Skeletal muscle satellite cell (primary cell): ENCODE data around the gene HMX1.

ENCODE experiments used
- H3K27me3 ChIP-seq: 2 replicates; pipeline ENCODE4 v1.7.0; 2013; ENCODE audit warnings: low read length; ENCODE audit not compliant: control insufficient read depth, insufficient read depth
- H3K36me3 ChIP-seq: 2 replicates; pipeline ENCODE4 v1.7.0; 2013; ENCODE audit warnings: mild to moderate bottlenecking, control low read depth, low read length; ENCODE audit not compliant: insufficient read depth
- H3K4me1 ChIP-seq: 2 replicates; pipeline ENCODE4 v1.7.0; 2013; ENCODE audit warnings: low read length; ENCODE audit not compliant: control insufficient read depth, insufficient read depth
- H3K4me2 ChIP-seq: 2 replicates; pipeline ENCODE4 v1.7.0; 2013; ENCODE audit warnings: mild to moderate bottlenecking, low read length
- H3K4me3 ChIP-seq: 2 replicates; pipeline ENCODE4 v1.7.0; 2013; ENCODE audit warnings: low read length
- H3K9ac ChIP-seq: 2 replicates; pipeline ENCODE4 v1.7.0; 2013; ENCODE audit warnings: mild to moderate bottlenecking, low read depth, low read length, moderate library complexity
- H3K9me3 ChIP-seq: replicated peaks from 2 replicates; pipeline ENCODE4 v1.7.0; 2013; ENCODE audit warnings: mild to moderate bottlenecking, control low read depth, low read length

HMX1 gene

GRCh38 chr4:8847764-8848163 lies 23.9 kb downstream of the HMX1 start:
- H3K4me2 ChIP-seq: no peak overlapping the region
- H3K36me3 ChIP-seq: no peaks in the 10 kb centered on the region
- no peaks in the 10 kb centered on the region for H3K9me3 ChIP-seq
- H3K9ac ChIP-seq: no peak overlapping the region
- peaks cover 6% of the 10 kb centered on the region for H3K27me3 ChIP-seq
- no peak overlapping the region for H3K4me3 ChIP-seq
- H3K4me1 ChIP-seq: no peaks in the 10 kb centered on the region

DNA sequence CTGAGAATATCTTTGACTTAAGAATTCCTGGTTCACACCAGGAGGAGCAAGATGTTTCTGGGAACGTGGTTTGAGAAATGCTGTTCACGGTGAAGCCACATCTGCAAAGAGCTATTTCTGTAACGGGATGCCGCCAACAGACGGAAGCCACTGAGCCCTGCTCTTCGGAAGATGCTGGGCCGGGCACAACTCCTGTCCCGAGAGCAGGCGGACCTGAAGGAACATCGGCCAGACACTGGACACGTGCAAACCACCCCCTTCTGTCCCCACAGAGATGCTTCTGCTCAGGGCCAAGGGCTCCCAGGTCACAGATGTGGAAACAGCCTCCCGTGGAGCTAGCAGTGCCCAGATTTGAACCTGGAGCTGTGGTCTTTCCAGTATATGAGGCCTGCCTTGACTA lies 24.3 kb downstream of the HMX1 start:
- Histone ChIP-seq H3K36me3 (no peaks in the 10 kb centered on the region), H3K9me3 (no peaks in the 10 kb centered on the region), H3K4me1 (no peaks in the 10 kb centered on the region), H3K4me2 (no peak overlapping the region), H3K27me3 (peaks cover 6% of the 10 kb centered on the region), H3K9ac (no peak overlapping the region), H3K4me3 (no peak overlapping the region)

DNA sequence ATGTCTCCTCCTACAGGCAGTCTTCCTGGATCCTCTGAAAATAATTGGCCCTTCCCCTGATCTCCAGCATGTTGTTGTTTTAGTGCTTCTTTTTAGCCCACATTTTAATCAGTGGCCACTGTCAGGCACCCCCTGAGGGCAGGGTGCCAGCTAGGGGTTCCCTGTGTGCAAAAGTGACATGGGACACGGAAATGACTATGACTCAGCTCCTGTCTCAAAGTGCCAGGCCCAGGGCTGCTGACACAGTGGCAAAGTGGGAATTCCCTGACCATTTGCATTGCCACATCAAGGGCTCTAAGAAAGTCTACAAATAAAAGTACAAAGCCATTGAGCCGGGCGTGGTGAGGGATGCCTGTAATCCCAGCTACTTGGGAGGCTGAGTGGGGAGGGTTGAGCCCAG lies 24.8 kb downstream of the HMX1 start:
- H3K4me3 ChIP-seq: no peak overlapping the region
- no peak overlapping the region for H3K9ac ChIP-seq
- no peak overlapping the region for H3K4me2 ChIP-seq
- no peaks in the 10 kb centered on the region for H3K9me3 ChIP-seq
- H3K4me1 ChIP-seq: no peaks in the 10 kb centered on the region
- no peaks in the 10 kb centered on the region for H3K36me3 ChIP-seq
- H3K27me3 ChIP-seq: peaks cover 6% of the 10 kb centered on the region

DNA sequence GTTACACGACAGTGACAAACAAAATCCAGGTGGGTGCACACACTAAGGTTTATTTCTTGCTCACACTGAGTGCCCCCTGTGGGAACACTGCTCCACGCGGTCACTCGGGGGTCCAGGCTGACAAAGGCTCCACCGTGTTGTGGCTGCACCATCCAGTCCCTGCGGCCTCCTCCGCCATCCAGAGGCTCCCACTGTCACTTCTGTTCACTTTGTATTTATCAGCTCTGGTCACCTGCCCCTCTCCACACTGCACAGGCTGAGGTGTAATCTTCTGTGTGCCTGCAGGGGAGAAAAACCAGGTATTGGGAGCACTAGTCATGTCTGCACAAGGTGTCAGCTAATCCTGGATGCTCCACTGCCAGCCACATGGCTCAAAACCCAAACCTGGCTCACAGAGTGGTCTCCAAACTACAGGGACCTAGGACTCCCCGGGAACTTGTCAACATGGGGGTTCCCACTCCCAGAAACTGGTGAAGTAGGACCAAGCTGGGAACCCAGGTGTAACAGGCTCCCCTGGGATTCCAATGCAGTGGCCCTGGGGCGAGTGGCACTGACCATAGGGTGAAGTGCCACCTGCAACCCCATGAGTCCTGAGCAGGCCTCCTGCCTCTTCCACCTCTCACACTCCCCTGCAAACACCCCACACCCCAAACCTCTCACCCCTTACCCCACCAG lies 25.5 kb downstream of the HMX1 start:
- no peak overlapping the region for H3K4me2 ChIP-seq
- no peak overlapping the region for H3K4me3 ChIP-seq
- H3K9ac ChIP-seq: no peak overlapping the region
- H3K4me1 ChIP-seq: no peaks in the 10 kb centered on the region
- H3K36me3 ChIP-seq: no peaks in the 10 kb centered on the region
- H3K9me3 ChIP-seq: no peaks in the 10 kb centered on the region
- peaks cover 6% of the 10 kb centered on the region for H3K27me3 ChIP-seq

DNA sequence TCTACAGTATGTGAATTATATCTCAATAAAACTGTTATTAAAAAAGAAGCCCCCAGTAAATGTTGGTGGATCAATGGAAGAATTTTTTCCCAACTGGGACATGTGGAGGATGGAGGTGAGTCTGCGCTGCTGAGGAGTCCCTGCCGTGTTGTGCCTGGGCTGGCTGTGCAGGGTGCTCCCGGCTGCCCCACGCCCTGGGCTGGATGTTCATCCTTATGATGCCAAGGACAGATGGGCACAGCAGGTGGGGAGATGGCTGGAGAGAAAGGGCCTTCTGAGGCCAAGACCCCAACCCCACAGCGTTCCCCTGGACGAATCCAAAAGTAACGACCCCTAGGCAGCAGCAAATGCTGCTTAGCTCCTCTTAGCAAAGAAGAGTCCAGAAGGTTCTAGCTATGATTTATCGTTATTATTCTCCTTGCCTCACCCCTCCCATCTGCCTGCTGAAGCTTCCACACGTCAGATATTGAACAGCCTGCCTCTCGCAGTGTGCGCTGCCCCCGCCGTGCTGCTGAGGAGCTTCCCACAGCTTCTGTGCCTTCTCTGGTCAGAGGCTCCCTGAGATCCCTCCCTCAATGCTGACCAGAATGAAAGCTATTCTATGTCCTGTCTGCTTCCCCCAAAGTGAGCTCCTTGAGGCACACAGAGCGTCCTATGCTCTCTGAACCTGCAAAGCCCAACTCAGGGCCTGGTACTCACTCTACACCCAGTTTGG lies 26.5 kb downstream of the HMX1 start:
- no peaks in the 10 kb centered on the region for H3K9me3 ChIP-seq
- peaks cover 6% of the 10 kb centered on the region for H3K27me3 ChIP-seq
- H3K4me3 ChIP-seq: no peak overlapping the region
- H3K36me3 ChIP-seq: no peaks in the 10 kb centered on the region
- H3K4me1 ChIP-seq: no peaks in the 10 kb centered on the region
- no peak overlapping the region for H3K4me2 ChIP-seq
- no peak overlapping the region for H3K9ac ChIP-seq

GRCh38 chr4:8843597-8843996 lies 28.0 kb downstream of the HMX1 start:
- Histone ChIP-seq H3K27me3 (peaks cover 6% of the 10 kb centered on the region), H3K9me3 (no peaks in the 10 kb centered on the region), H3K4me3 (no peak overlapping the region), H3K4me2 (no peak overlapping the region), H3K9ac (no peak overlapping the region), H3K36me3 (no peaks in the 10 kb centered on the region), H3K4me1 (no peaks in the 10 kb centered on the region)

- Histone ChIP-seq H3K9me3 (no peaks in the 10 kb centered on the region), H3K36me3 (no peaks in the 10 kb centered on the region), H3K27me3 (peaks cover 4% of the 10 kb centered on the region), H3K4me2 (no peak overlapping the region), H3K4me1 (no peaks in the 10 kb centered on the region), H3K9ac (no peak overlapping the region), H3K4me3 (no peak overlapping the region)
Observed at GRCh38 chr4:8842614-8843013, 29.0 kb downstream of the HMX1 start.

- no peak overlapping the region for H3K9ac ChIP-seq
- H3K4me3 ChIP-seq: no peak overlapping the region
- no peaks in the 10 kb centered on the region for H3K27me3 ChIP-seq
- no peaks in the 10 kb centered on the region for H3K36me3 ChIP-seq
- no peak overlapping the region for H3K4me2 ChIP-seq
- no peaks in the 10 kb centered on the region for H3K9me3 ChIP-seq
- no peaks in the 10 kb centered on the region for H3K4me1 ChIP-seq
Observed at GRCh38 chr4:8841678-8842268, 29.9 kb downstream of the HMX1 start.

- Histone ChIP-seq H3K9me3 (no peaks in the 10 kb centered on the region), H3K36me3 (no peaks in the 10 kb centered on the region), H3K4me1 (no peaks in the 10 kb centered on the region), H3K9ac (no peak overlapping the region), H3K4me2 (no peak overlapping the region), H3K27me3 (no peaks in the 10 kb centered on the region), H3K4me3 (no peak overlapping the region)
Observed at GRCh38 chr4:8840816-8841455, 30.7 kb downstream of the HMX1 start.

DNA sequence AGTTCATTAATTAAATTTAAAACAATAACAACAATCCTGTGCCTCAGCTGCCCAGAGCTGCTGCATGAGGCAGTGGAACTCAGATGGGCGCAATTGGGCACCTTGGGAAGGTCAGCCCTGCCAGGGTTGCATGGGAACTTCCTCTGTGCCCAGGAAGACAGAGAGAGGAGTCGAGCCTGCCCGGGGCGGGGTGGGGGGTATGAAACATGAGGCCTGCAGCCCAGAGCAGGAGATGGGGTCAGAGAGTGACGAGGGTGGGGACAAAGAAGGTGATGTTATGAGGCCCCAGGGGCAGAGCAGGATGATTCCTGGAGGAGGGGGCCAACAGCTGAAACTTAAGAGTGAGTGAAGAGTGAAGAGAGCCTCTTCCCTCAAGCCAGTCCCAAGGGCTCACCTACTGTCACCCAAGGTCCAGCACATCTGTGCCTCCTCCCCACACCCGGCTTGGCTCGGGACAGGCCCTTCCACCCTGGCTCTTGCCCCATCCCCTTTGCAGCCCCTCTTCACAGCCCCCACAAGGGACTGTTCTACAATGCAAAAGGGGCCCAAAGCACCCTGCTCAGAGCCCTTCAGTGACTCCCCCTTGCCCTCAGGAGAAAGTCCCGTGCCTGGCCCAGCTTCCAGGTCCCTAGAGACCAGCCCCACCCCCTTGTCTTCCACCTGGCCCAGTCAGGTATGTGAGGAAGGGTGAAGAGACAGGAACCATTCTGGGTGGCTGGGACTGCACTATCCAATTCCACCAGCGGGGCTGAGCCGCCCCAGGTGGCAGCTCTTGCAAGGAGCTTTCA lies 31.4 kb downstream of the HMX1 start:
- Histone ChIP-seq H3K9ac (no peak overlapping the region), H3K36me3 (no peaks in the 10 kb centered on the region), H3K4me3 (no peak overlapping the region), H3K4me2 (no peak overlapping the region), H3K4me1 (no peaks in the 10 kb centered on the region), H3K27me3 (no peaks in the 10 kb centered on the region), H3K9me3 (no peaks in the 10 kb centered on the region)

DNA sequence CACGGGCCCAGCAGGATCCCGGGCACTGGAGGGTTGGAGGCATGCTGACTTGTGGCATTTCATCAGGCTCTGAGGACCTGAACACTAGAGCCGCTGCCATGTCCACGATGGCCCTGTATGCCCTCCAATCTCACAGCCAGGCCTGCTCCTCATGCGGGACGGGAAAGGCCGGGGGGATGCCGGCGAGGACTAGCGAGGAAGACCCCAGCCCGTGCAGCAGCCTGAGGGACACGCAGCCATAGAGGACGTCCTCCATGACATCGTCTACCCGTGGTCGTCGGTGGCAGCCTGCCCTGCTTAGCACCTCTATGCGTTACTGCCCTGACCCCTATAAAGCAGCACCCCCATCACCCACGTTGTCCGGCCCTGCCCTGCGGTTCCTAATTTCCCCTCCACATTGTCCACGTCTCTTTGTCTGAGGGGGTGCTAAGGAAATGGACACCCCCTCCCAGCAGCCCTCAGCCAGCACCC lies 32.6 kb downstream of the HMX1 start:
- Histone ChIP-seq H3K9ac (no peak overlapping the region), H3K9me3 (no peaks in the 10 kb centered on the region), H3K27me3 (no peaks in the 10 kb centered on the region), H3K36me3 (no peaks in the 10 kb centered on the region), H3K4me1 (no peaks in the 10 kb centered on the region), H3K4me3 (no peak overlapping the region), H3K4me2 (no peak overlapping the region)
